ENCODE measurements around the gene KRT28.
A peak's percentile ranks its signal among the peaks of the same experiment; 100 is the strongest.

The KRT28 gene

DNA sequence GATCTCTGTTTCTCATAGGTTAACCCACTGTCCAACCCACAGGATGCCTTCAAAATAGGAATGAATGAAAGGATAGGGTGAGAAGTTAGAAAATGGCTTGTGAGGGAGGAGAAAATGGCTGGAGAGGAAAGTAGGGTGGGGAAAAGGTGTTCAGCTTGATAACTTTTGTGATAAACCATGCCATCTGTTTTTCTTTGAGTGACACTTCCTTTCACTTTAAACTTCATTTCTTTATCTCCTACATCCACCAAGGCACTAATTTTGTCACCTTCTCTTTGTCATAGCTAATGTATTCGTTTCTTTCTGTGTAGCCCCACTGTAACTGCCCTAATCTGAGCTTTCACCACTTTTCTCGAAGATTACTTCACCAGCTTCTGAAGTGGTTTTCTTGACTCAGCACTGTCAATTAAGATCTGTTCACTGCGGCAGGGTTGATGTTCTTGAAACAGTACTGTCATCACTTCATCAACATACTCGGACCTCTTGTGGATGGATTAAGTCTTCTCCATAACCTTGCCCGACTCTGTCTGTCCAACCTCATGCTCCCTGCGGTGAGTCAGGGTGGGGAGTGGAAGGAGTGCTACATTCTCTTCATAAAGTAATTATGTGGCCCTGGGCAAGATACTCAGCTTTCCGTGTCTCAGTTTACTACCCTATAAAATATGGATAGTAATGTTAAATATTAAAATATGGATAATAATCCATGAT is 28.1 kb upstream of the KRT28 start (continued):
- TF ChIP-seq ZFHX2 (tag by site-specific recombination; conservative IDR thresholded peaks at IDR 0.05) (no peak), RBAK (tag by site-specific recombination; IDR thresholded peaks at IDR 0.05) (no peak), ZNF776 (tag by site-specific recombination; IDR thresholded peaks at IDR 0.05; ENCODE audit: borderline replicate concordance) (no peak), TSHZ1 (tag by site-specific recombination; IDR thresholded peaks at IDR 0.05; ENCODE audit: borderline replicate concordance) (peak; percentile 98), ZNF280D (tag by site-specific recombination; IDR thresholded peaks at IDR 0.05) (no peak), PATZ1 (tag by site-specific recombination; IDR thresholded peaks at IDR 0.05) (peak; percentile 67), ZNF132 (tag by site-specific recombination; IDR thresholded peaks at IDR 0.05; ENCODE audit: borderline replicate concordance) (no peak), ZNF114 (tag by site-specific recombination; IDR thresholded peaks at IDR 0.05) (no peak), SALL2 (tag by site-specific recombination; IDR thresholded peaks at IDR 0.05; ENCODE audit: borderline replicate concordance) (no peak), ZNF707 (tag by site-specific recombination; IDR thresholded peaks at IDR 0.05) (no peak), ZBTB17 (tag by site-specific recombination; IDR thresholded peaks at IDR 0.05) (peak; percentile 98), ZNF24 (tag by site-specific recombination; IDR thresholded peaks at IDR 0.05) (peak; percentile 91), ZNF518A (tag by site-specific recombination; conservative IDR thresholded peaks at IDR 0.05; ENCODE audit: low read depth) (peak; percentile 54), ZNF362 (tag by site-specific recombination; IDR thresholded peaks at IDR 0.05) (no peak), ZNF521 (tag by site-specific recombination; IDR thresholded peaks at IDR 0.05) (no peak), GLIS2 (tag by site-specific recombination; IDR thresholded peaks at IDR 0.05) (no peak), KLF9 (tag by site-specific recombination; IDR thresholded peaks at IDR 0.05; ENCODE audit: low read depth) (no peak), ZNF48 (tag by site-specific recombination; IDR thresholded peaks at IDR 0.05) (no peak)
- TF ChIP-seq, protein P1, sequence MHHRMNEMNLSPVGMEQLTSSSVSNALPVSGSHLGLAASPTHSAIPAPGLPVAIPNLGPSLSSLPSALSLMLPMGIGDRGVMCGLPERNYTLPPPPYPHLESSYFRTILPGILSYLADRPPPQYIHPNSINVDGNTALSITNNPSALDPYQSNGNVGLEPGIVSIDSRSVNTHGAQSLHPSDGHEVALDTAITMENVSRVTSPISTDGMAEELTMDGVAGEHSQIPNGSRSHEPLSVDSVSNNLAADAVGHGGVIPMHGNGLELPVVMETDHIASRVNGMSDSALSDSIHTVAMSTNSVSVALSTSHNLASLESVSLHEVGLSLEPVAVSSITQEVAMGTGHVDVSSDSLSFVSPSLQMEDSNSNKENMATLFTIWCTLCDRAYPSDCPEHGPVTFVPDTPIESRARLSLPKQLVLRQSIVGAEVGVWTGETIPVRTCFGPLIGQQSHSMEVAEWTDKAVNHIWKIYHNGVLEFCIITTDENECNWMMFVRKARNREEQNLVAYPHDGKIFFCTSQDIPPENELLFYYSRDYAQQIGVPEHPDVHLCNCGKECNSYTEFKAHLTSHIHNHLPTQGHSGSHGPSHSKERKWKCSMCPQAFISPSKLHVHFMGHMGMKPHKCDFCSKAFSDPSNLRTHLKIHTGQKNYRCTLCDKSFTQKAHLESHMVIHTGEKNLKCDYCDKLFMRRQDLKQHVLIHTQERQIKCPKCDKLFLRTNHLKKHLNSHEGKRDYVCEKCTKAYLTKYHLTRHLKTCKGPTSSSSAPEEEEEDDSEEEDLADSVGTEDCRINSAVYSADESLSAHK (tag by site-specific recombination; IDR thresholded peaks at IDR 0.05), result peak; percentile 95
- TF ChIP-seq, protein P2, sequence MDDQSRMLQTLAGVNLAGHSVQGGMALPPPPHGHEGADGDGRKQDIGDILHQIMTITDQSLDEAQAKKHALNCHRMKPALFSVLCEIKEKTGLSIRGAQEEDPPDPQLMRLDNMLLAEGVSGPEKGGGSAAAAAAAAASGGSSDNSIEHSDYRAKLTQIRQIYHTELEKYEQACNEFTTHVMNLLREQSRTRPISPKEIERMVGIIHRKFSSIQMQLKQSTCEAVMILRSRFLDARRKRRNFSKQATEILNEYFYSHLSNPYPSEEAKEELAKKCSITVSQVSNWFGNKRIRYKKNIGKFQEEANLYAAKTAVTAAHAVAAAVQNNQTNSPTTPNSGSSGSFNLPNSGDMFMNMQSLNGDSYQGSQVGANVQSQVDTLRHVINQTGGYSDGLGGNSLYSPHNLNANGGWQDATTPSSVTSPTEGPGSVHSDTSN (CRISPR knock-in tag; IDR thresholded peaks at IDR 0.05), result no peak
